ENCODE results near the gene PHF21A.

GRCh38 chr11:46057489-46057888 lies 63.8 kb downstream of the PHF21A start:
- TF ChIP-seq CTCF (optimal IDR thresholded peaks at IDR 0.05 in 1 of 3, IDR thresholded peaks at IDR 0.05 in 1 of 3, conservative IDR thresholded peaks at IDR 0.05 in 1 of 3; ENCODE audit: extremely low read depth in 1 of 3, insufficient read depth in 2 of 3, low read length in 3 of 3) (no peak), EZH2 (IDR thresholded peaks at IDR 0.05; ENCODE audit: low read length) (no peak)

Measured in keratinocyte (primary cell).